CD14-positive monocyte (primary cell): ENCODE results near the gene PIR. TPM values are rescaled to one million over a fixed set of nuclear protein-coding genes. Genes with fewer than 3 reads are reported as not detected.

Experiments used
- DNase-seq, 3 donors: peaks; one replicate each; pipeline ENCODE4 v3.0.0-alpha.2; 2011 to 2022
- H2AFZ ChIP-seq: 2 replicates; pipeline ENCODE4 v1.6.0; 2012; ENCODE audit warnings: mild to moderate bottlenecking, low read depth, low read length, inconsistent platforms; ENCODE audit not compliant: insufficient read depth, poor library complexity, severe bottlenecking
- H3K27ac ChIP-seq, 2 donors: 1 replicate in 1 of 2; 2 replicates in 1 of 2; pipeline ENCODE4 v1.5.1; 2012 to 2013; ENCODE audit warnings: low read length in 2 of 2, control low read depth in 1 of 2, inconsistent platforms in 1 of 2, low read depth in 1 of 2, mild to moderate bottlenecking in 1 of 2
- H3K27me3 ChIP-seq, 2 donors: one replicate each; pipeline versions ENCODE4 v1.6.0 to v1.6.1; 2011 to 2013; ENCODE audit warnings: low read length in 2 of 2; ENCODE audit not compliant: control insufficient read depth in 2 of 2, insufficient read depth in 2 of 2
- H3K36me3 ChIP-seq, 2 donors: replicated peaks in 1 of 2; 1 replicate in 1 of 2; 2 replicates in 1 of 2; pipeline versions ENCODE4 v1.5.1 to v1.6.1; 2012 to 2013; ENCODE audit warnings: low read length in 2 of 2, control low read depth in 1 of 2, inconsistent platforms in 1 of 2, mild to moderate bottlenecking in 1 of 2; ENCODE audit not compliant: insufficient read depth in 2 of 2, control insufficient read depth in 1 of 2
- H3K4me1 ChIP-seq, 2 donors: 1 replicate in 1 of 2; 2 replicates in 1 of 2; pipeline versions ENCODE4 v1.5.1 to v1.6.1; 2012 to 2013; ENCODE audit warnings: low read length in 2 of 2, control low read depth in 1 of 2, inconsistent platforms in 1 of 2, mild to moderate bottlenecking in 1 of 2, moderate library complexity in 1 of 2; ENCODE audit not compliant: insufficient read depth in 2 of 2, control insufficient read depth in 1 of 2
- H3K4me2 ChIP-seq: replicated peaks from 2 replicates; pipeline ENCODE3; 2012; ENCODE audit warnings: low read length, moderate library complexity, mild to moderate bottlenecking; ENCODE audit not compliant: poor library complexity, severe bottlenecking; ENCODE audit errors: extremely low read depth
- H3K4me3 ChIP-seq, 3 experiments: fragments of 200-600 bp in 1 of 3; sonication (generic) in 1 of 3; replicated peaks in 1 of 3; 1 replicate in 2 of 3; 2 replicates in 1 of 3; pipeline ENCODE4 v1.5.1; 2011 to 2013; ENCODE audit warnings: low read length in 3 of 3, mild to moderate bottlenecking in 3 of 3, control low read depth in 2 of 3, low read depth in 2 of 3, inconsistent platforms in 1 of 3, moderate library complexity in 1 of 3
- H3K79me2 ChIP-seq: 2 replicates; pipeline ENCODE4 v1.6.0; 2012; ENCODE audit warnings: mild to moderate bottlenecking, control low read depth, inconsistent platforms, low read length, moderate library complexity; ENCODE audit not compliant: insufficient read depth
- H3K9ac ChIP-seq: 2 replicates; pipeline ENCODE4 v1.6.0; 2017; ENCODE audit warnings: low read length, mild to moderate bottlenecking; ENCODE audit not compliant: insufficient read depth, poor library complexity, severe bottlenecking
- H3K9me3 ChIP-seq, 2 donors: replicated peaks in 1 of 2; 1 replicate in 1 of 2; 2 replicates in 1 of 2; pipeline versions ENCODE4 v1.5.1 to v1.6.1; 2012 to 2013; ENCODE audit warnings: low read length in 2 of 2, control low read depth in 1 of 2; ENCODE audit not compliant: control insufficient read depth in 1 of 2, insufficient read depth in 1 of 2
- H4K20me1 ChIP-seq: 2 replicates; pipeline ENCODE4 v1.6.0; 2012; ENCODE audit warnings: mild to moderate bottlenecking, low read length, control low read depth, moderate library complexity; ENCODE audit not compliant: insufficient read depth
- H3K27ac Mint-ChIP-seq, 7 donors: one replicate each; pipeline ENCODE4 v1.8.0; 2020; ENCODE audit warnings: mild to moderate bottlenecking in 7 of 7, mixed read lengths in 7 of 7, moderate library complexity in 6 of 7, inconsistent platforms in 2 of 7
- H3K27me3 Mint-ChIP-seq, 3 donors: one replicate each; pipeline ENCODE4 v1.8.0; 2021 to 2022; ENCODE audit warnings: low read depth in 3 of 3, mild to moderate bottlenecking in 3 of 3, mixed read lengths in 3 of 3, moderate library complexity in 3 of 3, inconsistent platforms in 1 of 3
- H3K36me3 Mint-ChIP-seq, 2 donors: one replicate each; pipeline ENCODE4 v1.8.0; 2020; ENCODE audit warnings: mixed read lengths in 2 of 2, inconsistent platforms in 1 of 2, mild to moderate bottlenecking in 1 of 2
- H3K4me1 Mint-ChIP-seq: one replicate; pipeline ENCODE4 v1.8.0; 2020; ENCODE audit warnings: mild to moderate bottlenecking, mixed read lengths
- H3K4me3 Mint-ChIP-seq, 2 donors: one replicate each; pipeline ENCODE4 v1.8.0; 2020; ENCODE audit warnings: mild to moderate bottlenecking in 2 of 2, mixed read lengths in 2 of 2, moderate library complexity in 1 of 2
- H3K9me3 Mint-ChIP-seq, 7 donors: one replicate each; pipeline ENCODE4 v1.8.0; 2020 to 2022; ENCODE audit warnings: mixed read lengths in 7 of 7, mild to moderate bottlenecking in 6 of 7, moderate library complexity in 6 of 7, inconsistent platforms in 2 of 7
- CTCF ChIP-seq: fragments of 200-600 bp; IDR thresholded peaks from one replicate; pipeline ENCODE4 v1.8.0; 2022; ENCODE audit warnings: antibody characterized with exemption, mild to moderate bottlenecking
- WGBS: methylation state at CpG from one replicate; pipeline ENCODE4 v1.1.5; 2013; ENCODE audit warnings: missing lambda C conversion rate; ENCODE audit not compliant: insufficient coverage; 5-methylcytosine and 5-hydroxymethylcytosine counted together
- intact Hi-C, 2 donors: fragments of 100-400 bp; cut with micrococcal nuclease; formaldehyde crosslinking; loops; one replicate each; pipeline versions ENCODE4 v1.15.0 to v1.15.1; 2023
- polyA plus RNA-seq, 3 donors: library from polyadenylated mRNA; depleted of rRNA in 1 of 3; unstranded in 2 of 3; stranded (reverse) in 1 of 3; fragments of 300-500 nt in 2 of 3; fragments of >200 nt in 1 of 3; fragmentation: Illumina TruSeq in 2 of 3; gene quantifications; 1 replicate in 2 of 3; 2 replicates in 1 of 3; pipeline ENCODE4 v1.2.3, GENCODE V29; 2012 to 2021

The PIR gene
- polyA plus RNA-seq, 3 donors, result 0.05 to 0.23 TPM; not detected in 1

GRCh38 chrX:15391850-15392249, 101.3 kb downstream of the PIR start:
- Histone ChIP-seq H3K4me3 (no peak overlapping the region), H3K36me3 (no peaks in the 10 kb centered on the region), H3K4me1 (no peaks in the 10 kb centered on the region), H3K27me3 (peaks cover 0 to 41% of the 10 kb centered on the region in 2 donors), H3K27ac (no peak overlapping the region), H3K79me2 (no peaks in the 10 kb centered on the region), H3K9ac (no peak overlapping the region), H3K4me2 (no peak overlapping the region), H4K20me1 (no peaks in the 10 kb centered on the region), H2AFZ (no peak overlapping the region), H3K9me3 (no peaks in the 10 kb centered on the region)
- intact Hi-C loops, result no loop called here
- no peaks in the 10 kb centered on the region for H3K36me3 Mint-ChIP-seq
- no peak for DNase-seq
- peaks cover 0 to 2% (median 0%) of the 10 kb centered on the region in 7 donors for H3K9me3 Mint-ChIP-seq
- WGBS, result no CpG with 5 or more reads among the region's 4 CpGs
- H3K27me3 Mint-ChIP-seq, result peaks cover 0 to 6% (median 0%) of the 10 kb centered on the region in 3 donors
- H3K4me3 Mint-ChIP-seq, result no peak overlapping the region
- no peaks in the 10 kb centered on the region for H3K4me1 Mint-ChIP-seq
- TF ChIP-seq CTCF, result no peak
- H3K27ac Mint-ChIP-seq, result no peak overlapping the region

GRCh38 chrX:15384304-15384703, 108.8 kb downstream of the PIR start, which contains the start of gene VEGFD:
Gene VEGFD (minus strand): TSS chrX:15384413. CDS start chrX:15383946, 467 bp downstream.
- no peak within 1 kb of the TSS for H2AFZ ChIP-seq
- no peak for DNase-seq
- Mint-ChIP-seq H3K4me3 (no peak within 1 kb of the TSS), H3K27me3 (peaks cover 0 to 27% (median 2%) of the 10 kb centered on the region in 3 donors), H3K27ac (no peak within 1 kb of the TSS), H3K4me1 (no peaks in the 10 kb centered on the region), H3K36me3 (no peaks in the 10 kb centered on the region), H3K9me3 (peaks cover 0 to 2% (median 0%) of the 10 kb centered on the region in 7 donors)
- intact Hi-C loops, result no loop called here
- no peak within 1 kb of the TSS for H3K4me2 ChIP-seq
- no peaks in the 10 kb centered on the region for H3K4me1 ChIP-seq
- no peak for TF ChIP-seq CTCF
- H3K36me3 ChIP-seq, result no peaks in the 10 kb centered on the region
- no peak within 1 kb of the TSS for H3K9ac ChIP-seq
- H3K4me3 ChIP-seq, result no peak within 1 kb of the TSS
- H3K27me3 ChIP-seq, result peaks cover 0 to 43% of the 10 kb centered on the region in 2 donors
- H4K20me1 ChIP-seq, result no peaks in the 10 kb centered on the region
- no peak within 1 kb of the TSS for H3K27ac ChIP-seq
- 100% methylated on average over 1 of the region's 2 CpGs for WGBS
- H3K9me3 ChIP-seq, result no peaks in the 10 kb centered on the region
- H3K79me2 ChIP-seq, result no peaks in the 10 kb centered on the region
